HG02798 (cell line): ENCODE data around the gene SSR1.
"Not testable (repeated sequence)": the region's sequence is repeated elsewhere in the genome, so short reads cannot be mapped to it uniquely, and the experiment has no call there.

ENCODE experiments used
- ATAC-seq: cut with Tn5 transposase; IDR thresholded peaks from one replicate; pipeline ENCODE4 v1.9.1; 2021; ENCODE audit warnings: mild to moderate bottlenecking; ENCODE audit not compliant: unreplicated experiment, poor library complexity

The SSR1 gene

DNA sequence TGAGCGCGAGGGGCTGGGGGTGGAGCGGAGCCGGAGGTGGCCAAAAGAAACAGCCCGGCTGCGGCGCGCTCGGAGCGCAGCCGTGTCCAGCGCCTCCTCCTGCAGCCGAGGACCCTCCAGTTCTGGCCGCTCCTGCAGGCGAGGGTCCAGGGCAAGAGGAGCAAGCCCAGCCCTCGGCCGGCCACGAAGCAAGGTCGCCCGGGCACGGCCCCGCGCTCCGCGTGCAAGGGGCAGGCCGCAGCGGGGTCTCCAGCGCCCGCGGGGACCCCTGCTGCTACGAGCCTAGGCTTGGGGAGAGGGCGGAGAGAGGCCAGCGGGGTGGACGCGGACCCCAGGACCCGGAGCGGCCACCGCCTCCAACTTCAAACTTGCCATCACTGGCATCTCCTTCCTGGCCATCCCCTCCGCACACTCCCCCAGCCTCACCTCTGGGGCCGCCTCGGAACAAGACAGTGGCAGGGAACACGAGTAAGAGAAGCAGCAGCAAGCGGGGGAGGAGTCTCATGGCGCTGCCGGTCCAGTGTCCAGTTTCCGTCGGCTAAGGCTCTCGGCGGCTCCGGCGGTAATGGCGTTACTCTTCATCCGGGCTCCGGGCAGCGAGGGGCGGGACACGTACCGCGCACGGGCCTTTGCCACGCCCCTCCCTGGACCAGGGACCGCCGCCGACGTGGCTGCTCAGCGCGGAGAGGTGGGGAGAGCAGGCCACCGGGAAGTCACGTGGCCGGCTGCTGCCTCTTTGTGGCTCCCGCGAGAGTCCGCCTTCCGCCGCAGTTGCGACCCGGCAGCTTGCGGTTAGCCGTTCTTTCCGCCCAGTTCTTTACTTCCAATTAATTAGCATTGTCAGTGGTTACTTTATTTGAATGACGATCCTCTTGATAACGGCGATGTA is at the start of gene SSR1:
Gene SSR1, minus strand, starts transcription at position 584 of the 889 bp plus-strand sequence. Its CDS starts 79 bp downstream, at position 505.
- peak; percentile 99 for ATAC-seq

DNA sequence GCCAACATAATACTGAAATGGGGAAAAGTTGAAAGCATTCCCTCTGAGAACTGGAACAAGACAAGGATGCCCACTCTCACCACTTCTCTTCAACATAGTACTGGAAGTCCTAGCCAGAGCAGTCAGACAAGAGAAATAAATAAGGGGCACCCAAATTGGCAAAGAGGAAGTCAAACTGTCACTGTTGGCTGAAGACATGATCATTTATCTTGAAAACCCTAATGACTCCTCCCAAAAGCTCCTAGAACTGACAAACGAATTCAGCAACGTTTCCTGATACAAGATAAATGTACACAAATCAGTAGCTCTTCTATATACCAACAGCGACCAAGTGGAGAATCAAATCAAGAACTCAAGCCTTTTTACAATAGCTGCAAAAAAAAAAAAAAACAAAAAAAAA is 38.9 kb upstream of the SSR1 start:
- not testable (repeated sequence) for ATAC-seq

DNA sequence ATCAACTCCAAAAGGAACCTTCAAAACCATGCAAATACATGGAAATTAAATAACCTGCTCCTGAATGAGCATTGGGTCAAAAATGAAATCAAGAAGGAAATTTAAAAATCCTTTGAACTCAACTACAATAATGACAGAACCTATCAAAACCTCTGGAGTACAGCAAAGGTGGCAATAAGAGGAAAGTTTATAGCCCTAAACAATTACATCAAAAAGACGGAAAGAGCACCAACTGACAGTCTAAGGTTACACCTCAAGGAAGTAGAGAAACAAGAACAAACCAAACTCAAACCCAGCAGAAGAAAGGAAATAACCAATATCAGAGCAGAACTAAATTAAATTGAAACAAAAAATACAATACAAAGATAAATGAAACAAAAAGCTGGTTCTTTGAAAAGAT is 37.6 kb upstream of the SSR1 start:
- not testable (repeated sequence) for ATAC-seq

DNA sequence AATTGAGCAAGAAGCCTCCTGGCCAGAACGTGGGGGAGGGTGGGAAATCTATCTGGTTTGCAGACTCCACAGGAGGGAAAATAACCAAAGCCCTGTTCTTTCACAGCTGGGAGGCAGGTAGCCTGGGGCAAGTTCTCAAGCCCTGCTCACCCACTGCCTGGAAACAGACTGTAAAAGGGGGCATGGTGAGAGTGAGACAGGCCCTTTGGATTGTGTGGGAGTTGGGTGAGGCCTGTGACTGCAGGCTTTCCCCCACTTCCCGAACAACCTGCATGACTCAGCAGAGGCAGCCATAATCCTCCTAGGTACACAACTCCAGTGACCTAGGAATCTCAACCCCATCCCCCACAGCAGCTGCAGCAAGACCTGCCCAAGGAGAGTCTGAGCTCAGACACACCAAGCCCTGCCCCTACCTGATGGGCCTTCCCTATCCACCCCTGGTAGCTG is 34.6 kb upstream of the SSR1 start:
- not testable (repeated sequence) for ATAC-seq

DNA sequence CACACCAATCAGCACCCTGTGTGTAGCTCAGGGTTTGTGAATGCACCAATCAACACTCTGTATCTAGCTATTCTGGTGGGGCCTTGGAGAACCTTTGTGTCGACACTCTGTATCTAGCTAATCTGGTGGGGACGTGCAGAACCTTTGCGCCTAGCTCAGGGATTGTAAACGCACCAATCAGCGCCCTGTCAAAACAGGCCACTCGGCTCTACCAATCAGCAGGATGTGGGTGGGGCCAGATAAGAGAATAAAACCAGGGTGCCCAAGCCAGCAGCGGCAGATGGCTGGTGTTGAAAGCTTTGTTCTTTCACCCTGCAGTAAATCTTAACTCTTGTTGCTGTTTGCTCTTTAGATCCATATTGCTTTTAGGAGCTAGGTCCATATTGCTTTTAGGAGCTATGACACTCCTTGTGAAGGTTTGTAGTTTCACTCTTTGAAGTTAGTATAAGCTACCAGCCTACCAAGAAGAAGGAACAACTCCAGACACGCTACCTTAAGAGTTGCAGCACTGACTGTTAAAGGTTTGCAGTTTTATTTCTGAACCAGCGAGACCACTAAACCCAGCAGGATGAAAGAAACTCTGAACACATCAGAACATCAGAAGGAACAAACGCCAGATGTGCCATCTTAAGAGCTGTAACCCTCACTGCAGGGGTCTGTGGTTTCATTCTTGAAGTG is 31.9 kb upstream of the SSR1 start:
- ATAC-seq: not testable (repeated sequence)

DNA sequence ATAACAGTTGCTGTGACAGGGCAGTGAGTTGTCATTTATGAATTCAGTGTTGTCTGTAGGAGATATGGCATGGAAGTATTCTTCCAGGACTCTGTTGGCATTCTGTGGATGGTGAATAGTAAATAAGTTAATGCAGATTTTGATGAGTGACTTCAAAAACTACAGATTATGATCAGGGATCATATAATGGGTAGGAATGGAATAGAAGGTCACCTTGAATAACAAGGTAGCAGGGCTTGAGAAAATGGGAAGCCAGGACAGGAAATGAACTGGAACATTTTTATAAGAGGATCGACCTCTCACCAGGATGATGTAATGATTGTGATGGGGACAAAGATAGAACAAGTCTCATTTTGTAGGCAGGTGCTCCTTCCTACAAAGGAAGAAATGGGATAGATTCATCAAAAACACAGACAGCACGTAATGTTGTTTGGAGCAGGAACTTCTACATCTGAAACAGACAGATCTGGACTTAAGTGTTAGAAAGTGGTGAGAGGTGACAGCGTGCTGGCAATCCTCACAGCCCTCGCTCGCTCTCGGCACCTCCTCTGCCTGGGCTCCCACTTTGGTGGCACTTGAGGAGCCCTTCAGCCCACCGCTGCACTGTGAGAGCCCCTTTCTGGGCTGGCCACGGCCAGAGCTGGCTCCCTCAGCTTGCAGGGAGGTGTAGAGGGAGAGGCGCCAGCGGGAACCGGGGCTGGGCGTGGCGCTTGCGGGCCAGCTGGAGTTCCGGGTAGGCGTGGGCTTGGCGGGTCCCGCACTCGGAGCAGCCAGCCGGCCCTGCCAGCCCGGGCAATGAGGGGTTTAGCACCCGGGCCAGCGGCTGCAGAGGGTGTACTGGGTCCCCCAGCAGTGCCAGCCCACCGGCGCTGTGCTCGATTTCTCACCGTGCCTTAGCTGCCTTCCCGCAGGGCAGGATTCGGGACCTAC is 30.8 kb upstream of the SSR1 start:
- no peak for ATAC-seq

DNA sequence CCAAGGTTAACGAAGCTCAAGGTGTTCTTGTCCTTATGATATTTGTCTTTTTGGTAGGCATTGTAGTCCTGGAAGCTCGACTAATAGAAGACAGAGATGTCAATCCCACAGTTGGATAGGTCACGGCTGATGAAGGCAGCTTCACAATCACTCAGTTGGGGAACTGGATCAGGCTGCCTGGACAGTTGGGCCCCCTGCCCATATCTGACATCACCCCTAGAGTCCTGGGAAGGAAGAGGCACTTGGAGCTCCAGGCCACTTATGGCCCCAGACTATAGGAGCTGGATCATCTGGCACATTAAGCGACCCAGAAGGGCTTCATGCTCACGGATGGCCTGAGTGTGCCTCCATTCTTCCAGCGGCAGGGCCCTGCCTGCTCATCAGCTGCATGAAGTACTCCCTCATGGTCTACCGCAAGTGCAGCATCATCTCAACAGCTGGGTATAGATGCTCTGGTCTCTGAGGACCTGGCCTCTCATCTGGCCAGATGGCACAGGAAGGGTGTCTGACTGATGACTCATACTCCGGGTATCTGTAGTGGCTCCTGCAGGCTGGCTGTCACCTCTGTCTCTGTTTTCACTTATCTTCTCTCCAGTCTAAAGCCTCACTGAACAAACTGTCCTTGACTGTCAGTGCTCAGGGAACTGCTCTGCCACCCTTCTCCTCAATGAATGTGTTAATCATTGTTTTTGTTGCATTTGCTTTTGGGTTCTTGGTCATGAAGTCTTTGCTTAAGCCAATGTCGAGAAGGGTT is 29.2 kb upstream of the SSR1 start:
- ATAC-seq: peak; percentile 66

DNA sequence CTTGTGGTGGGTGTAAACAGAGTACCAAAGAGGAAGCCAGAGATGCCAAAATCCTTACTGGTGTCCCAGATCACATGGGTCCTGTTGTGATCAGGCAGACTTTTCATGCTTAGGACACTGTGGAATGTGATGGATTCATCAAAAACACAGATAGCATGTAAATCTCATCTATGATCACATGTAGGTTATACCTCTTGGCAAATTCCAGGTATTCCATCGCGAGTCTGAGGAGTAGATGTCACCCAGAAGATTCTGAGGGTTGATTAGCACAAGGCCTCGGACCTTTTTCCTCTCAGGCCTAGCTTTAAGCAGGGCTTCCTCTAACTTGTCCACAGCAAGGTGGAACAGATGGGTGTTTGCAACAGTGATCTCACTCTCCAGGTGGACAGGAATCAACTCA is 28.3 kb upstream of the SSR1 start:
- ATAC-seq: no peak

DNA sequence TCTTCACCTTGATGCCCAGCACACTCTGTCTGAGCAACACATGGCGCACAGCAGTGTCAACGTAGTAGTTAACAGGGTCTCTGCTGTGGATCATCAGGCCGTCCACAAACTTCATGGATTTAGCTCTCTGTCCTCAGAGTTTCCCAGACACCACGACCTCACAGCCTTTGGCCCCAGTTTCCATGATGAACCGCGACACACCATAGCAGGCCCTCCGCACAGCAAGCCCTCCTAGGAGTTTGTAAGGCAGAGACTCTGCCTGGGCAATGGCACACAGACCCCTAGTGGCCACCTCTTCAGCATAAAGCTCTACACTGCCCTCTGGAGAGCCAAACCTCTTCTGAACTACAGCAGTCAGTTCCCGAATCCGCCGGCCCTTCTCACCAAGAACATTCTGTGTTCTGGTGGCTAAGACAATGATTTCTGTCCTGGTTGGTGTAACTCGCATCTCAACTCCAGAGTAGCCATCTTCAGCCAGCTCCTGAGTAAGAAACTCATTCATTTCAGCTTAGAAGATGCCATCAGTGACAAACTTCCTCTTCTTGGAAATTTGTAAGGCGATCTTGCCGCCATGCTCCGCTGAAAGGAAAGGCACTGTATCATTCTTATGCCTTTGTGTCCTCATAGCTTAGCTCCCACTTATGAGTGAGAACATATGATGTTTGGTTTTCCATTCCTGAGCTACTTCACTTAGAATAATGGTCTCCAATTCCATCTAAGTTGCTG is 26.2 kb upstream of the SSR1 start:
- not testable (repeated sequence) for ATAC-seq

DNA sequence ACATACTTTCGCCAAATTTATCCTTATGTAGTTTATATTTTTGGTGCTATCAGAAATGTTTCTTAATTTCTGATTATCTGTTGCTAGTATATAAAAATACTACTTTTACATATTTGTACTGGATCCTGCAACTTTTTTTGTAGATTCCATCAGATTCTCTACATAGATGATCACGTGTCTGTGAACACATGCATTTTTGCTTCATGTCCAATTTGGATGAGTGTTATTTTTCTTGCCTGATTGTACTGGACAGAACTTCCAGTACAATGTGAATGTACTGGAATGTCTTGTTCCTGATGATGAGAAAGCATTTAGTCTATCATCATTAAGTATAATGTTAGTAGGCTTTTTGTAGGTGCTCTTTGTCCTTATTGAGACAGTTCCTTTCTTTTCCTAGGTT is 25.0 kb upstream of the SSR1 start:
- no peak for ATAC-seq

DNA sequence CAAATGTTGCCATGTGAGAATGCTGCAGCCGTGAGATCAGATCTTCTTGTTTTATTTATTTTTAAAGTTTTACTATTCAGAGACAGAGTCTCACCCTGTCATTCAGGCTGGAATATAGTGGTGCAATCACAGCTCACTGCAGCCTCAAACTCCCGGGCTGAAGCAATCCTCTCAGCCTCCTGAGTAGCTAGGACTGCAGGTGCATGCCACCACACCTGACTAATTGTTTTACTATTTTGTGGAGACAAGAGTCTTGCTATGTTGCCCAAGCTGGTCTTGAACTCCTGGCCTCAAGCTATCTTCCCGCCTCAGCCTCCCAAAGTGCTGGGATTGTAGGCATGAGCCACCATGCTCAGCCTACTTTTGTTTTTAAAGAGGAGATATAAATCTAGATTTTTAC is 22.5 kb upstream of the SSR1 start:
- ATAC-seq: no peak

DNA sequence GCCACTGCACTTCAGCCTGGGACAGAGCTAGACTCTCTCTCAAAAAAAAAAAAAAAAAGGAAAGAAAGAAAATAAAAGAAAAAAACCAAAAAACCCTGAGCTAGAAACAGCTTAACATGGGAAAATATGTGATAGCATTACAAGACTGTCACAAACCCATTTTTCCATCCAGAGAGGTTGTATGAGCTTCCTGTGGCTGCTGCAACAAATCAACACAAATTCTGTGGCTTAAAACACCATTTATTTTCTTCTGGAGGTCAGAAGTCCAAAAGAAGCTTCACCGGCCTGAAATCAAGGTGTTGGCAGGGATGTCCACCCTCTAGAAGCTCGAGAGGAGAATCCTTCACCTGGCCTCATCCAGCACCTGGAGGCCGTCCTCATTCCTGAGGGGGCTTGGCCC is 21.7 kb upstream of the SSR1 start:
- no peak for ATAC-seq

DNA sequence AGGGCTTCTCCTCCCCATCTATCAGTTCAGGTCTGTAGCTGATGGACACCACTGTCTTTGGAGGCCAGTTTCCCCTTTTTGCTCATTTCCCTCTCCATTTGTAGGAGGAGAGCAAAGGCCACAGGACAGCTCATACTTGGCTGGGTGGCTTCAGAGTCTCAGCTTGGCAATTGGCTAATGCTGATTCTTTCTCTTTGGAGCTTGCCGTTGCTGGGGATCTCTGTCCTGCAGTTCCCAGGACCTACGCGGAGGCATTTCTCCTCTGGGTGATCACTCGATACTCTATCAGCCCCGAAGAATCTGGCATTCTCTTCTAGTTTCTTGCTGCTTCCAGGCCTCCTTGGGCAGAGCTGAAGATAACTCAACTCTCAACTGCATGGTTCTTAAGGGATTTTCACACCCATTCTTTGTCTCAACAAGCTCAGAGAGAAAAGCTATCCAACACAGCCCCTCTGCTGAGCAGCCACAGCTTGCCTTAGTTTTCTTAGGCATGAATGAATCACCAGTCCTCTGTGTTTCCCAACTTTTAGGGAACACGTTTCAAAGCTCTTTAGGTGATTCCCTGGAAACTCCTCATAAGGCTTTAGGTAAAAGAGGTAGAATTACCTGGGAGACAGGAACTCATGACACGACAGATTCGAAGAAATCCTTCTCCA is 19.2 kb upstream of the SSR1 start:
- no peak for ATAC-seq

DNA sequence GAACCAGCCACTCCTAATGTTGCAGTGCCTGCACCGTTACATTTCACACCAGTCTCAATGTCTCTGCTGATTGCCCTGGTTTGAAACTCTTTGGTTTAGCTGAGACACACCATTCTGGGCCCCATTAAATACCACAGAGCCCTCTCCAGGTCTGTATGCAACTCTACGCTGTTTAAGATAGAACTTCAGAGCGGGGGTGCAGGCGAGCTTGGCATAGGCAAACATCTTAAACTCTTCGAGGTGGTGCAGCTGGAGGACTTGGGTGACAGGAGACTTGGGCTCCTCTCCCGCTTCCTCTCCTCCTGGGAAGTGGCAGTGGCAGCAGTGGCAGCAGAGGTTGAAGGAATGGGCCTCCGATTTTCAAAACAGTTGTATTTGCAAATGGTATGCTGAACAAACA is 18.5 kb upstream of the SSR1 start:
- ATAC-seq: no peak

DNA sequence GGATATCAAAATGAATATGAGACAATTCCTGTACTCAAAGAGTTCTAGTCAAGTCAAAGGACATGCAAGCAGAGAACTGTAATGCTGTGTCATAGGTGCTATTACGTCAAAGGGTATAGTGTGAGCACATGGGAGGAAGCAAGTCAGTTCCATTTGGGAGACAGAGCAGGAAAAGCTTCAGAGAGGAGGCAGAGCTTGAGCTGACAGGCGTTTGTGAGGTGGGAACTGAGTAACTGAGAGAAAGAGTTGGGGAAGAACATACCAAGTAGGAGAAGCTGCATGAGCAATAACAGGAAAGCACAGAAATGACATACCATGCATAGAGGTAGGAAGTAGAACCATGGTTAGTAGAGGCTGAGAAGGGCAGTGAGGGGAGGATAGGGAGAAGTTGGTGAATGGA is 15.2 kb upstream of the SSR1 start:
- ATAC-seq: no peak

DNA sequence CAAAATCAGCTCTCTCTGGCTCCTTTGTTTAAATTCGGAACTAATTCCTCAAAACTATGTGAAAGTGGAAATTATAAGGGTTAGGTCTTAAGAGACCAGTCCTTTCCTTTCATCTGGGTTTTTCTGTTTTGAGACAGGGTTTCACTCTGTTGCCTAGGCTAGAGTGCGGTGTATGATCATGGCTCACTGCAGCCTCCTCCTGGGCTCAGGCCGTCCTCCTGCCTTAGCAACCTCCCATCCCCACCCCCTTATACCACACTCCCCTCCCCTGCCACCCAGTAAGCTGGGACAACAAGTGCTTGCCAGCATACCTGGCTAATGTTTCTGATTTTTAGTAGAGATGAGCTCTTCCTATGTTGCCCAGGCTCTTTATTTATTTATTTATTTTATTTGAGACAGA is 12.8 kb upstream of the SSR1 start:
- no peak for ATAC-seq

DNA sequence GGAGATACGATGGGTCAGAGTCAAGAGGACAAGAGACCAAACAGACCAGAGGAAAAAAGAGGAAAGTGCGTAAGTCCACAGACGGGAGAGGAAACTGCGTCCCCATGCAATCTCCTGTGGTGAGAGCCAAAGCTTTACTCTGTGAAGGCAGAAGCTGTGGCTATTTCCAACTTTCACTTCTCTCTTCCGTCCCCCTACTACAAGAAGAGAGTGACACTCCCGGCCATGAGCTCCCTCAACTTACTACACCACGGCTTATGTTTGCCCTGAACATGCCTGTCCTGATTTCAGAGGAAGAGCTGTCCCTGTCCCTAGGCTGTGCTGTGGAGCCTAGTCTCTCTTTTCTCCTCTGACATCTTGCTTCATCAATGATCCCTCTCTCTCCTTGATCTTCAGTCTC is 11.5 kb upstream of the SSR1 start:
- ATAC-seq: peak; percentile 51

DNA sequence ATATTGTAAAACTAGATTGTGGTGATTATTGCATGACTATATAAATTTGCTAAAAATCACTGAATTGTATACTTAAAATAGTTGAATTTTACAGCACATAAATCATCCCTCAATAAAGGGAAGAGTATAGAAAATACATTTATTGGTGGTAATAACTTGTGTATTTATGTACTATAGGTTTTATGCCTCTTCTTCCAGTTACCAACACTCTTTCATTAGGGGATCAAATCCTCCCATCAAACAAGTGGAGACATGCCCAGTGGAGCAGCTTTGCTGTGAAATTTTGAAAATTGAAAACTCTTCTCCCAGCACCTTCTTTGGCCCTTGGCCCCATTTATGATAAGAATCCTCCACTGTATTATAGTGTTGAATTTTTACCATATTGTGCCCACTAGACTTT is 10.1 kb upstream of the SSR1 start:
- no peak for ATAC-seq

DNA sequence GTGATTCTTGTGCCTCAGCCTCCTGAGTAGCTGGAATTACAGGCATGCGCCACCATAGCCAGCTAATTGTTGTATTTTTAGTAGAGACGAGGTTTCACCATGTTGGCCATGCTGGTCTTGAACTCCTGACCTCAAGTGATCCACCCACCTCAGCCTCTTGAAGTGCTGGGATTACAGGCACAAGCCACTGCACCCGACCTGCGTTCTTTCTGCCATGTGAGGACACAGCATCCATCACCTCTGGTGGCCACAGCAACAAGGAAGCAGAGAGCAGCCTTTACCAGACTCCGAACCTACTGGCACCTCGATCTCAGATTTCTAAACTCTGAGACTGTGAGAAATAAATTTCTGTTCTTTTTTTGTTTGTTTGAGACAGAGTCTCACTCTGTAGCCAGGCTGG is 8.9 kb upstream of the SSR1 start:
- ATAC-seq: not testable (repeated sequence)
